Stimulated activated CD8-positive, alpha-beta memory T cell treated with anti-CD3 and anti-CD28 coated beads, Interleukin-4, amount 100 ng/mL, for 1 hour (primary cell): Measurements from ENCODE around the gene DOCK8.
"Not testable (repeated sequence)": the region's sequence is repeated elsewhere in the genome, so short reads cannot be mapped to it uniquely, and the experiment has no call there.

Experiments
- DNase-seq, 2 donors: peaks; one replicate each; pipeline ENCODE4 v3.0.0-alpha.2; 2020; ENCODE audit warnings: low read depth in 2 of 2, low spot score in 1 of 2

Gene DOCK8

DNA sequence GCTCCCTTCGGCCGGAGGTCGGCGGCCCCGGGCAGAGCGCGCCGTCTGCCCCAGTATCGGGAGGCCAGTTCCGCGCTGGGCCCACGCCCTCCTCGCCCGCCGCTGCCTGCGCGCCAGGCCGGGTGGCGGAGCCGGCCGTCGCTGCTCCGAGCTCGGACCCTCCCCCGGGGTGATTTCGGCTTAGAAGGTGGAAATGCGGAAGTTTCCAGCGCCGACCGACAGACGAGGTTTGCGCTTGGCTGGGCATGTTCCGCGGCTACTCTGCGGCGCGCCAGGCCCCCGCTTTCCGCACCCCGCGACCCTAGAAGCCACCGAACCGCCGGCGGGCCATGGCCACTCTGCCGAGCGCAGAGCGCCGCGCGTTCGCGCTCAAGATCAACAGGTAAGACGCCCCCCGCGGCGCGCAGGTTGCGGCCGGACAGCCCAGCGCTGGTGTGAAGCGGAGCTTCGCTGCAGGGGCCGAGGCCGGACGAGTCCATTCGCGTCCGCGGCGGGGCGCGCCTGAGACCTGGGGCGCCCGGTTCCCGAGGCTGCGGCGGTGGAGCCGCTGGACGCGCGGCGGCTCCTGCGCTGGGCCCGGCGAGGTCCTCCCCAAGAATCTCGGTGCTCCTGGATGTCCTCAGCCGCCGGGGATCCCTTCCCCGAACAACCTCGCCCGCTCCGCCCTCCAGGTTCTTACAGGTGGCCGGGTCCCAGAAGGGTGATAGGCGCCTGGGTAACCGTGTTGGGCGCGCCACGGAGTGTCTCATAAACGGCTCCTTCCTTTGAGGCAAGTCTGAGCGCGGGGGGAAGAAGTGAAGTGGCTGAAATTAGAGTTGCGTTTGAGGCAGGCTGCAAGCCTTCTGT lies at the start of gene DOCK8:
Gene DOCK8, plus strand, starts transcription at position 218 of the 846 bp plus-strand sequence. Its CDS starts 112 bp downstream, at position 330.
- DNase-seq: peak; percentile 15 to 22

DNA sequence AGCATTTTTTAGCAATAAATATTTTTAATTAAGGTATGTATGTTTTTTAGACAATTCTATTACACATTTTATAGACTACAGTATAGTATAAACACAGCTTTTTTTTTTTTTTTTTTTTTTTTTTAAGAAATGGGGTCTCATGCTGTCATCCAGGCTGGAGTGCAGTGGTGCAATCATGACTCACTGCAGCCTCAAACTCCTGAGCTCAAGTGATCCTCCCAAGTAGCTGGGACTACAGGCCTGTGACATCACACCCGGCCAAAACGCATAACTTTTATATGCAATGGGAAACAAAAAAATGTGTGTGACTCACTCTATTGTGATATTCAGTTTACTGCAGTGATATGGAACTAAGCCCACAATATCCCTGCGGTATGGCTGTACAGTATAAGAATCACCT lies 44.9 kb upstream of the DOCK8 start:
- DNase-seq: not testable (repeated sequence)

DNA sequence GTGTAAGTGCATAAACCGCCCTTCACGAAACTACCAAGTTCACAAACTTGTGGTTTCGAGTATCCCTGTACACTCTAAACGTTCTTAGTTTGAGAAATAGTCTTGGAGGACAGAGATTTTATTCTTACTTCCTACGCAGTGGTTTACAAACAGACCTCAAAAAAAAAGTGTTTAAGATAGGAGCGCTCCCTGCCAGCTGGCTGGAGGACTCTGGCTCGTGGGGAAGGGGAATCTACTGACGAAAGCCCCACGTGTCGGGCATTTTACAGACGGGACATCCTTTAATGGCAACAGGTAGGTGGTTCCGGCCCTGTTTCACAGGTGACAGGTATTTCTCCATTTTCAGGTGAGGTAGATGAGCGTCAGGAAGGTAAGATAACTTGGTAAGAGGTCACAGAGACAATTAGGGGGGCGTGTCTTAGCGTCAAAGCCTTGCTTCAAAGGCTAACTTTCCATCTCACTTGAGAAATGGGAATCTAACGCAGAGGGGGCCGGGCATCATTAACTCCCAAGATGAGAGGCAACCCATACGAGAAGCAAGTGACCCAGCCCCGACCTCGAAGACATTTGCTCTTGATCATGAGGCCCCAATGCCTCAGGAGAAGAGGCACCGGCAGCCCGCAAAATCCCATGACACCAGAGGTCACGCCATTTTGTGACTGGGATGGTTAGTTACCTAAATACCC lies 36.4 kb upstream of the DOCK8 start:
- DNase-seq: not testable (repeated sequence)

DNA sequence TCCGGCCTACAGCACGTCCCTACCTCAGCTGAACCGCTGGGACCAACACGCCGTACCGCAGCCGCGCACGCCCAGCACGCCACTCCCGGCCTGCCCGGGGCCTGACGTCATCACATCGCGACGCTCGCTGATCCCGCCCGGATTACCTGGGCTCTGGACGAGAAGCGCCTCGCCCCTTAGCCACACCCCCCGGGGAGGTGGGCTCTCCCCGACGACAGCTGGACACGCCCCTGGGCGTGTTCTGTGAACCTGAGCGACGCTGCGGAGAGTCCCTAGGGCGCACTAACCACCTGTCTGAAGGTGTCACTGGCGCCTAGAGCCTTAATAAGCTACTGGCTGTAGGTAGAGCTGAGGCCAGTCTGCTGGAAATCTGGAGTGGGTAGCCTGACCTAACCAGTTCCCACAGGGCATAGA lies 35.7 kb upstream of the DOCK8 start, which contains the start of gene ZNG1A:
Gene ZNG1A, minus strand, starts transcription at position 87 of the 414 bp plus-strand sequence. CDS start 87 bp downstream, outside the sequence.
- peak; percentile 32 to 57 for DNase-seq

DNA sequence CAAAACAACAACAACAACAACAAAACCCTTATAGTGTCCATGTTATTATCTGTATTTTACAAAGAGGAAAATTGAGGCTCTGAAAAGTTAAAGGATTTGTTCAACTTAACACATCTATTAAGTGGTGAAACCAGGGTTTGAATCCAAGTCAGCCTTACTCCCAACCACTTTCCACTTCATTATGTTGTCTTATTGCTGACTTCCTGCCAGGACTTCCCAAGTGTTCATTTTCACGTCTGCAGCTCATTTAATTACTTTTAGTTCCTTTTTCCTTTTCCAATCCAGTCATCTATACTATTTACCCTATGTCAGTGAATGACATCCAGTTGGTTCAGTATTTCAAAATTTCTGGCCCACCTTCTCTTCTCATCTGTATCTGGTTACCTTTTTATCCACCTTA lies 15.1 kb upstream of the DOCK8 start:
- not testable (repeated sequence) for DNase-seq

DNA sequence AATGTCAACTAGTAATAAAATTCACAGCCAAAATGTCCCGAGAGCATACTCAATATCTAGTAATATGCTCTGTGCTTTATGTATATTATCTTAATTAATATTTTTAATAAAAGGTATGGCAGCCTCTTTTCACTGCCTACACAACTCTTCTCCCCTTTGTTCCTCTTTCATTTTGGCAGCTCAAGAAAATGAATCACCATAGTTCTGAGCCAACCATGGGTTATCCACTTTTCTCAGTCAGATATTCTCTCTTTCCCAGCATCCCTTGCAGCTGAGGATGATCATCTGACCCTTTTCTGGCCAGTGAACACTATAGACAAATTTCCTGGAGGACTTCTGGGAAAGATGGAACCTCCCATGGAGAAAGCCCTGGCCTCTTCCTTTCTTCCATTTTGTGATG lies 8.2 kb upstream of the DOCK8 start:
- no peak for DNase-seq

DNA sequence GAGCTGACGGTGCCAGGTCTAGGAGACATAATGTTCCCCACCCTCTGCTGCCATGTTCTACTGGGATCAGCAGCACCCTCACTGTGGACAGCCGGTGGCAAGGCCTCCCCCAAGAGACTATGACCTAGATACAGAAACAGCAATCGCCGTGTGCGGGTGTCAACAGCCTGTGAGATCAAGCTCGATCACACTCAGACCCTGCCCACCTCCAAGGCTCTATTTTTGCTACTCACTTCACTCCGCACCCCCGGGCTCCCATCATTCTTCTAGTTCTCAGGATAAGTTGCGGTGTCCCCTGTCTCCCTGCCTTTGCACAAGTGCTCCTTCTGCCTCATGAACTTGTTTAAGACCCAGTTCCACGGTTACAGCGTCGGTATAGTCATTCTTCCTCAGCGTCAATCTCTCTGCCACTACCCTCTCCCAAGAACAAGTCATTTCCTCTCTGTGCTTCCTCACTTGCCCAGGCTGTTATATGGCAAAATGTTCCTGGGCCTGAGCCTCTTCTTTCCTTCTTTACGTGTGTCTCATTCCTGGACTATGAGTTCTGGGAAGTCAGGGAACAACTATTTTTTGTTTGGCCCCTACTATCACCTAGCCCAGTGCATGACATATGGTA lies 5.4 kb upstream of the DOCK8 start:
- no peak for DNase-seq

DNA sequence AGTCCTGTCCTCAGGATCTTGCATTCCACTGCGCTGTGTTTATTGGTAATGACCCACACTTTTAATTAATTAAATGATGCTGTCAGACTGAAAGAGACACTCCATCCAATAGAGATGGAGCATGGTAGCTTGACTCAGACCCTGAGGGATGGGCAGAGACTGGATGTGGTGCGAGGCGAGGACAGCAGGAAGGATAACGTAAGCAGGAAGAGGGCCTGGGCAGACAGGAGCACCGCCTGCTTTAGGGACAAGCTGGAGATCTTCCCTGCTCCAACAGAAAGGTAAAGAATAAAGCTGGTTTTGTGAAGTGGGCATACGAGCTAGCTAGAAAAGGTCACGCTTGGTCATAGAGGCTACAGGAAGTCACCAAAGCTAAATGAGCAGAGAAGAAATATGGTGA lies 3.6 kb upstream of the DOCK8 start:
- no peak for DNase-seq

DNA sequence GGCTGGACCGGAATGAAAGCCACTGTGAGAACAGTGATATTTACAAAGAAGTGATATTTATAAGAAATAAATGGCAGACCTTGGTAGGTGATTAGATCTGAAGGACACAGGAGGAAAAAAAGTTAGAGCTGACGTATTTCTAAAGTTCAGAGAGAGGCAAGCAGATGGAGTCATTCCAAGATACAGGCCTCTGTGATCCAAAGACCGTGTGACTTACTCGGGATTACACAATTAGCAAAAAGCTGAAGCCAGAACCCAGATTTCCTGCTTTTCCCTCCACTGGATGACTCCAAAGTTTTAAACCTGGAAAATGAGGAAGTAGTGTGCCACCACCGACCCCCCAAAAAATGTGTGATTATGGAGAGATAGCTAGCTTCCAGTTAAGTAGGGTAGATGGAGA lies 3.1 kb upstream of the DOCK8 start:
- DNase-seq: no peak

DNA sequence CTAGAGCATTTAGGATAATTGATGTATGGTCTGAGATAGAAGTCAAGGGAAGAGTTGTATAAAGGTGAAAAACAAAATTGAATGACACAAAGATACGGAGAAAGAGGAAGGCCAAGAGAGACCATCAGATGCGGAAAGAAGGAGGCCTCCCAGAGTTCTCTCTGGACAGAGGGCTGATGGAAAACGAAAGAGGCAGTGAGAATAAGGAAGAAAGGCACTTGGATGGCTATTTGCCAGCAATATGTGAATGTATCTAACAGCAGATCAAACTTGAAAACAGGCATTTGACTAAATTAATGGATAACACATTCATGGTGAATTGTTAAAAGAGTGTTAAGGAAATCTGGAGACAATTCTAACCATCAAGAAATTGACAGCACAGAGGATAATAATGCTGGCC lies 2.4 kb upstream of the DOCK8 start:
- DNase-seq: no peak

DNA sequence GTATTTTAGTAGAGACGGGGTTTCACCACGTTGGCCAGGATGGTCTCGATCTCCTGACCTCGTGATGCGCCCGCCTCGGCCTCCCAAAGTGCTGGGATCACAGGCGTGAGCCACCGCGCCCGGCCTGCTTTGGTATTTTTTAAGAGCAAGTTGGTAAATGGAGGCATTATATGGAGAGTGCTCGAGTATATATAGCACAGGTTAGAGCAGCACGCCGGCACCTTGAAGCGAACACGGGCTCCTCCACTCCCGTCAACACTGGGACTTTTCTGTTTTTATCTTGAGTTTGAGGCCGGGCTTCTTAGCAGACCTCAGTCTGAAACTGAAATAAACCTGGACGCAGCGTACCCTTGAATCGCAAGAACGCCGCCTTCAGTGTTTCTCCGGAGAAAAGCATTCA lies 764 bp upstream of the DOCK8 start:
- not testable (repeated sequence) for DNase-seq

DNA sequence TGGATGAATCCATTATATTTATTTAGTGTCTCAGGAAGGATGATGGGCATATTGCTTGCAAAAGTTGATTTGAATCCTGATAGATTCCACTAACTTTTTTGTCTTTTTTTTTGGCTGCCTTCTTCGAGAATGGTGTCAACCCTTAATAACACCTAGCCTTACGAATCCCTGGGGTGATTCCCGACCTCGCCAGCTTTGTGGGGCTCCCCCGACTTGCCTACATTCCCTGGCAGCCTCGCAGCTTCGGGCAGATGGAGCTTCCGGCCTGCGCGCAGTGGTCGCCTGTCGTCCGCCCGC lies 366 bp upstream of the DOCK8 start:
- no peak for DNase-seq

DNA sequence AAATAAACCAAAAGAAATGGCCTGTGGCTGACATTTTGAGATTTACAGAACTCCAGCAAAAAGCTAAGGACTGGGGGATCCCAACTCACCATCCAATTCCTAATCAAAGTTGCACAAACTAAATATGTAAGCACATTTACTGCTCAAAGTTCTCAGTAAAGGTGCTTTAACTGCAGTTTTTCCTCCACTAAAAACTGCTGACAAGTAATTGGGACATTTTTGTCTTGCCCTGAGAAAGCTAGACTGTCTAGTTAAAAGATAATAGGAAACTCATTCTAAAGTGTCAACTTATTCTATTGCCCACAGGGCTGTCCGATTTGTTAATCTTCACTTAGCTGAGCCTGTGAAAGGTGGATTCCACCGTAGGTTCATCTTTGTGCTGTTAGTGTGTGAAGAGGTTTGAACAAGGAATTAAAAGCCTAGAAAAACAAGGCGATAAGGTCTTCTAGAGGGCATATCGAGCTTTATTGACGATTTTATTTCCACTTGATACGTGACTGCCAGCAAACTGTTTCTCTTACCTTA lies 1.0 kb downstream of the DOCK8 start:
- DNase-seq: no peak

DNA sequence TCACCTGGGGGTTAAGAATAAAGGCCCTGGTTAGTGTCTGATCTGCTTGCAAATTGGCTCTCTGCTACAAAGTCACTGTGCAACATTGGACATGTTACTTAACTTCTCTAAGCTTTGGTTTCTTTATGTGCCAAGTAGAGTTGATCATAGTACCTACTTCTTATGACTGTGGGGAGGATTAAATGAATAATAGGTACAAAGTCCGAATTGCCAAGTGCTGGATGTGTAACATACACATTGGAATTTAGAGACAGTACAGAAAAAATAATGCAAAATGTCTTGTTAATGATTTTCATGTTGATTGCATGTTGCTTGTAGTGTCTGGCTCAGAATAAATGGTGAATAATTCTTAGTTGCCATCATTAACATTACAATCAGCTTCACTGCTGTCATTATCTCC lies 2.2 kb downstream of the DOCK8 start:
- DNase-seq: no peak

DNA sequence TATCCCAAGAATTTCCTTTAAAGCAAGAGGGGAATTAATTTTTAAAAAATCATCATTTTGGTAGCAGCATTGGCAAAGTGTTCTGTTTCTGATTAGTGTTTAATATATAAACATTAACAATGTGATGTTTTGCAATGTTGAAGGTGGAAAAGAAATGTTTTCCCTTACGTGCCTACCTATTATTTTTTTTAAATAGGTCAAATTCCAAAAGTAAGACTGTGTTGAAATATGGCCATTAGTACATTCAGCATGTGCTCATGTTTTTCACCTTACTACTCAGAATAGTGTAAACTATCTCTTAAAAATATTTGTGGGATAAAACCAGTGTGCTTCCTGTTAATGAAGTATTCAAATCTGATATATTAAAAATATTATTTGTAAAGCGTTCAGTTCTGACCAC lies 3.3 kb downstream of the DOCK8 start:
- DNase-seq: no peak

DNA sequence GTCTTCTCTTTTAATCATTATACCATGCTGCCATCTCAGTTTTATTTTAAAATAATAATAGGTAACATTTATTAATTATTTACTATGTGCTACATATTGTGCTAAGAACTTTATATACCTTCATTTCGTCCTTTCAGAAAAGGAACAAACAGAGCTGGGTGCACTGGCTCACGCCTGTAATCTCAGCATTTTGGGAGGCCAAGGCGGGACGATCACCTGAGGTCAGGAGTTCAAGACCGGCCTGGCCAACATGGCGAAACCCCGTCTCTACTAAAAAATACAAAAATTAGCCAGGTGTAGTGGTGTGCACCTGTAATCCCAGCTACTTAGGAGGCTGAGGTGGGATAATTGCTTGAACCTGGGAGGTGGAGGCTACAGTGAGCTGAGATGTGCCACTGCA lies 4.4 kb downstream of the DOCK8 start:
- DNase-seq: not testable (repeated sequence)

DNA sequence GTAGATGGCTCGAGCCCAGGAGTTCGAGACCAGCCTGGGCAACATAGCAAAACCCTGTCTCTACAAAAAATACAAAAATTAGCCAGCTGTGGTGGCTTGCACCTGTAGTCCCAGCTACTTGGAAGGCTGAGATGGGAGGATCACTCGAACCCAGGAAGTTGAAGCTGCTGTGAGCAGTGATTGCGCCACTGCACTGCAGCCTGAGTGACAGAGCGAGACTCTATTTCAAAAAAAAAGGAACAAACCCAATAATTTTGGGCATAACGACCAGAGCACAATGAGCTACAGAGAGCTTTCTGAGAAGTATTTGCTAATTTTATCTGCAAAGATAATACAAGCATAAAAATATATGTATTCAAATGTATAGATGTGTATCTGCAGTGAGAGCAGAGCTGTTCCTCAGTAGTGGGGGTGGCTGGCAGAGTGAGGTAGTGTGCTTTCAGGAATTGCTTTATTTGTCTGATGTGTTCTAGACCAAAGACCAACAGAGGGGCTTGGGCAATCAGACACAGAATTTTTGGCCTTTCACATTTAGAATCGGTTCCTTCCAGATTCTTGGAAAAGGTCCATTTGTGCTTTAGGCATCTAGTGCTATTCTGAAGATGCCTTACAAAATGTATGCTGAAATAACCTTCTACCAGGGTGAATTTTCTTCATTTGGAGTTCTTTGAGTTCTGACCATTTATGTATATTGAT lies 5.2 kb downstream of the DOCK8 start:
- no peak for DNase-seq

DNA sequence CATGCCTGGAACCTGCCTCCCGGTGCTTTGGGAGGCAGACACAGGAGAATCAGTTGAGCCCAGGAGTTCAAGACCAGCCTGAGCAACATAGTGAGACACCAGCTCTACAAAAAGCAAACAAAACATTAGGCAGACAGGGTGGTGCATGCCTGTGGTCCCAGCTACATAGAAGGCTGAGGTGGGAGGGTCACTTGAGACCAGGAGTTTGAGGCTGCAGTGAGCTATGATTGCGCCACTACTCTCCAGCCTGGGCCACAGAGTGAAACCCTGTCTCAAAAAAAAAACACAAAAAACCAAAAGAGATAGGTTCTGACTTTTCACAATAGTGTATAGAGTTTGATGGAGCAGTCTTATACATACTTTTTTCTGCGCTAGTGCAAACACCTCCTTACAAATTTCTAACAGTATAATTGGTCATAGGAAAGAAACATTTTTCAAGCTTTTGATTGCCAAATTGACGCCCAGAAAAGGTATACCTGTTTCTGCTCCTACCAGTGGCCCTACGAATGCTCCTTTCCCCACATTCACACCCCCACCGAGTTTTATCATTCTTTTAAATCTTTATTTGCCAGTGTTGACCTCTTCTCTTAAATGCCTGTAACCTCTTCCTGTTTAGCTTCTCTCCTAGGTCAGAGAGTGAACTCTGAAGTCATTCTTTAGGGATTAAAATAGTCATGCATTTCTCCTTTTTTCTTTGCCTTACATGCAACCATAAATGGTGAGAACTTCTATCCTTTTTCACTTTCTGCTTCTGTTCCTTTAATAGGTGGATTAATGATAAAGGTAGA lies 7.5 kb downstream of the DOCK8 start:
- no peak for DNase-seq

DNA sequence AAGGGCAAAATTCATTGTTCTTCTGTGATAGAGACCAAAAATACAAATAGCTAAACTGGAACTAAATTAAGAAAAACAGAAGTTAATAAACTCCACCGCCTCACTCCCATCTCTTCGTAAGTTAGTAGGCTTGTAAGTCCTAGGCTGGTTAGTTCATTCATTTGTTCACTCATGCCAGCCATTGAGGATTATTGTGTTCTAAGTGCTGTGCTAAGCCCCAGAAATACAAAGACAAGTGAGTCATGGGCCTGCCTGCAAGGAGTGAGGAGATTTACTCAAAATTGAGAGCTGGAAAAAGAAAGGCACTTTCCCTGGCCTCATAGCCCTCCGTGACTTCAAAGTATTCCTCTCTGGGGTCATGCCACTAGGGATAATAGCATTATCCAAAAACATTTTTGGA lies 8.5 kb downstream of the DOCK8 start:
- DNase-seq: no peak

DNA sequence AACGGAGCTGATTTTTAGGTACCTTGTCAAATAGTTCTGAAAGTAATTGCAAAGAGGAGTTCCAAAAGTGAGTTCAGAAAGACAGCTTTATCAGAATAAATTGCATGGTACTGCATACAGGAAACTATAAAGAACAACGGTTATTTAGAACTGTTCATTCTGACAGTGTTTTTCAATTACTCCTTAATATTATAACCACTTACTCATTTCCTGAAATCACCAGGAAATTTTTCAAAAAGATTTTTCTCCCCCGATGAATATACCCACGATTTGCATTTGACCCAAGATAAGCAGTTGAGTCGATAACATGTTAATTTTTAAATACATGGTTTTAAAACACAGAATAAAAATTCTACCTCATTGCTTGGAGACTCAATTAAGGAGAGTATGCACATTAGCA lies 9.4 kb downstream of the DOCK8 start:
- no peak for DNase-seq
